HepG2 (cell line): ENCODE results near the gene FRAS1. TPM values are rescaled to one million over a fixed set of nuclear protein-coding genes. Genes with fewer than 3 reads are reported as not detected.

Source experiments
- ATAC-seq: fragments of 200-7000 bp; cut with Tn5 transposase; 3 replicates; pipeline ENCODE4 v1.9.1; 2020; ENCODE audit warnings: mild to moderate bottlenecking, moderate library complexity
- BruUV-seq: library from RNA; stranded (reverse); fragments of 400-500 nt; replicated peaks from 2 replicates; lab custom pipeline; 2021; lab: Mats Ljungman, UMichigan
- CTCF ChIA-PET: fragments of 300-600 bp; formaldehyde crosslinking; extraction: SDS; loops from one replicate; lab custom pipeline; 2021; ENCODE audit warnings: low total read pairs, inconsistent platforms, low intra/inter-chr PET ratio; lab: Yijun Ruan, JAX
- POLR2A ChIA-PET: fragments of 350-600 bp; sonication (Branson Sonifier 250); formaldehyde crosslinking; loops from one replicate; lab custom pipeline; 2020; ENCODE audit warnings: antibody characterized with exemption, inconsistent platforms; lab: Yijun Ruan, JAX
- DNase-seq: peaks from one replicate; pipeline ENCODE4 v3.0.0-alpha.2; 2015; ENCODE audit warnings: low spot score
- FAIRE-seq: peaks from 3 replicates; lab custom pipeline; 2011; peaks lifted over from hg19 to GRCh38; lab: Jason Lieb, UNC
- H2AFZ ChIP-seq: one replicate; pipeline ENCODE4 v1.6.1; 2011; ENCODE audit warnings: low read length, inconsistent platforms
- H3K27ac ChIP-seq: fragments of 300-600 bp; 3 replicates; pipeline ENCODE4 v1.8.0; 2011; ENCODE audit warnings: mixed run types, mild to moderate bottlenecking, mixed read lengths, low read length, inconsistent platforms; ENCODE audit not compliant: insufficient read depth; ENCODE audit errors: extremely low read length
- H3K27me3 ChIP-seq, 2 experiments: fragments of 200-600 bp in 1 of 2; 2 replicates in 1 of 2; 3 replicates in 1 of 2; pipeline versions ENCODE4 v1.6.0 to v1.8.0; 2011; ENCODE audit warnings: low read length in 2 of 2, mild to moderate bottlenecking in 2 of 2, moderate library complexity in 2 of 2, inconsistent platforms in 1 of 2; ENCODE audit not compliant: insufficient read depth in 2 of 2, control insufficient read depth in 1 of 2
- H3K36me3 ChIP-seq, 2 experiments: fragments of 200-600 bp in 1 of 2; replicated peaks in 1 of 2; 2 replicates in 1 of 2; 3 replicates in 1 of 2; pipeline versions ENCODE4 v1.5.1 to v1.8.0; 2011; ENCODE audit warnings: low read length in 2 of 2, inconsistent platforms in 1 of 2; ENCODE audit not compliant: insufficient read depth in 2 of 2, control insufficient read depth in 1 of 2
- H3K4me1 ChIP-seq: 2 replicates; pipeline ENCODE4 v1.5.1; 2012; ENCODE audit warnings: low read length, inconsistent platforms; ENCODE audit not compliant: insufficient read depth
- H3K4me2 ChIP-seq: 2 replicates; pipeline ENCODE4 v1.6.0; 2011; ENCODE audit warnings: low read depth, low read length, inconsistent platforms
- H3K4me3 ChIP-seq, 3 experiments: fragments of 200-600 bp in 1 of 3; sonication (generic), shearing (Covaris generic) in 1 of 3; replicated peaks in 1 of 3; 2 replicates each; pipeline ENCODE4 v1.5.1; 2011 to 2016; ENCODE audit warnings: low read length in 3 of 3, inconsistent platforms in 2 of 3, low read depth in 2 of 3, mild to moderate bottlenecking in 2 of 3, control low read depth in 1 of 3, mixed read lengths in 1 of 3; ENCODE audit not compliant: insufficient read depth in 1 of 3
- H3K79me2 ChIP-seq: one replicate; pipeline ENCODE4 v1.6.1; 2011; ENCODE audit warnings: low read length, inconsistent platforms; ENCODE audit not compliant: insufficient read depth
- H3K9ac ChIP-seq: 2 replicates; pipeline ENCODE4 v1.6.0; 2011; ENCODE audit warnings: mild to moderate bottlenecking, low read depth, low read length, inconsistent platforms; ENCODE audit not compliant: insufficient read depth
- H3K9me3 ChIP-seq: 2 replicates; pipeline ENCODE4 v1.5.1; 2012; ENCODE audit warnings: mild to moderate bottlenecking, low read length
- H4K20me1 ChIP-seq: 2 replicates; pipeline ENCODE4 v1.6.0; 2011; ENCODE audit warnings: inconsistent platforms, mild to moderate bottlenecking, low read length, moderate library complexity; ENCODE audit not compliant: insufficient read depth
- EEA1 ChIP-seq: sonication (generic); formaldehyde crosslinking; IDR thresholded peaks from 2 replicates; pipeline ENCODE4 v1.5.1; 2020; ENCODE audit warnings: mild to moderate bottlenecking, missing genetic modification reagents, borderline replicate concordance
- MAFF ChIP-seq: IDR thresholded peaks from 2 replicates; pipeline ENCODE4 v1.6.1; 2011; ENCODE audit warnings: low read depth, low read length, improper control_type of control experiment
- MAFK ChIP-seq, 2 experiments: IDR thresholded peaks in 1 of 2; conservative IDR thresholded peaks in 1 of 2; 2 replicates each; pipeline ENCODE4 v1.6.1; 2011; ENCODE audit warnings: improper control_type of control experiment in 2 of 2, low read length in 2 of 2
- NPAS2 ChIP-seq: sonication (generic); formaldehyde crosslinking; IDR thresholded peaks from 2 replicates; pipeline ENCODE4 v1.8.0; 2022; ENCODE audit warnings: mild to moderate bottlenecking, missing genetic modification reagents, borderline replicate concordance
- PAWR ChIP-seq: sonication (generic); formaldehyde crosslinking; IDR thresholded peaks from 2 replicates; pipeline ENCODE4 v1.4.0; 2020; ENCODE audit warnings: missing genetic modification reagents, mild to moderate bottlenecking, borderline replicate concordance
- STAG1 ChIP-seq: sonication (generic); formaldehyde crosslinking; IDR thresholded peaks from 2 replicates; pipeline ENCODE4 v1.4.0; 2020; ENCODE audit warnings: missing genetic modification reagents
- ZMAT5 ChIP-seq: sonication (generic); formaldehyde crosslinking; IDR thresholded peaks from 2 replicates; pipeline ENCODE4 v1.5.0; 2020; ENCODE audit warnings: mild to moderate bottlenecking, low read depth, missing genetic modification reagents, borderline replicate concordance
- ZNF746 ChIP-seq: sonication (generic); formaldehyde crosslinking; IDR thresholded peaks from 2 replicates; pipeline ENCODE4 v1.8.0; 2022; ENCODE audit warnings: mild to moderate bottlenecking, missing genetic modification reagents
- WGBS: methylation state at CpG from one replicate; pipeline ENCODE4 v1.1.6; 2017; ENCODE audit warnings: low lambda C conversion rate; 5-methylcytosine and 5-hydroxymethylcytosine counted together
- in situ Hi-C: cut with HindIII; loops from 2 replicates; pipeline ENCODE4 v1.10.0; 2017; ENCODE audit warnings: low pct_unique_long_range_greater_than_20kb; ENCODE audit not compliant: extremely low pct_ligation_motif_present
- intact Hi-C: fragments of 100-400 bp; cut with micrococcal nuclease; formaldehyde crosslinking; loops from one replicate; pipeline ENCODE4 v1.10.0; 2022; ENCODE audit not compliant: unreplicated experiment
- polyA plus RNA-seq, 8 experiments: library from polyadenylated mRNA; depleted of rRNA in 3 of 8; stranded (reverse) in 7 of 8; unstranded in 1 of 8; fragments of >200 nt; fragmentation: Illumina TruSeq in 4 of 8; extraction: Trizol in 4 of 8; gene quantifications; 2 replicates each; pipeline versions ENCODE4 v1.2.1 to v1.2.3, GENCODE V29; 2011 to 2016; ENCODE audit warnings: low read depth in 4 of 8, missing spikeins in 1 of 8, mixed read lengths in 1 of 8; ENCODE audit not compliant: insufficient read depth in 1 of 8
- total RNA-seq, 5 experiments: library from RNA; depleted of rRNA; stranded (reverse); fragments of >200 nt; fragmentation: Illumina TruSeq; extraction: Trizol; gene quantifications; 2 replicates each; pipeline ENCODE4 v1.2.3, GENCODE V29; 2016; ENCODE audit warnings: low read depth in 1 of 5

Gene FRAS1
- total and polyA plus RNA-seq, 2 of the 13 experiments (the other 11 are each of a cell fraction or from before 2014, with no cell fraction given): 22.5 to 31.6 TPM

- H3K9ac ChIP-seq: no peak overlapping the region
- H4K20me1 ChIP-seq: no peaks in the 10 kb centered on the region
- no peak overlapping the region for H3K27ac ChIP-seq
- no peaks in the 10 kb centered on the region for H3K79me2 ChIP-seq
- DNase-seq (no peak), FAIRE-seq (no peak), ATAC-seq (no peak)
- H3K4me3 ChIP-seq: no peak overlapping the region
- ChIA-PET POLR2A (no interaction called here), CTCF (no interaction called here)
- H3K27me3 ChIP-seq: no peaks in the 10 kb centered on the region
- TF ChIP-seq ZMAT5 (no peak), MAFK (conservative IDR thresholded peaks at IDR 0.05 in 1 of 2, IDR thresholded peaks at IDR 0.05 in 1 of 2; ENCODE audit: low read length in 2 of 2) (peak; percentile 67 to 81; a peak in 3 of 4 replicates), MAFF (peak; percentile 63)
- peaks cover 8% of the 10 kb centered on the region for H3K4me1 ChIP-seq
- H3K9me3 ChIP-seq: no peaks in the 10 kb centered on the region
- intact Hi-C loops (loop anchor here (10.0 kb wide), 1 partner anchor 239 kb away; the partner anchor contains the start of gene FRAS1), in situ Hi-C loops (no loop called here)
- H3K36me3 ChIP-seq: peaks cover 10 to 35% of the 10 kb centered on the region in 2 experiments; a peak in 4 of 5 replicates
- 96% methylated on average over 1 of the region's 1 CpG for WGBS
- H3K4me2 ChIP-seq: no peak overlapping the region
- no peak overlapping the region for H2AFZ ChIP-seq
- no TSS peak for BruUV-seq
Observed at GRCh38 chr4:78293348-78293747, 236.2 kb downstream of the FRAS1 start.

GRCh38 chr4:78293821-78294301, 236.7 kb downstream of the FRAS1 start:
- POLR2A ChIA-PET: no interaction called here
- H3K9me3 ChIP-seq: no peaks in the 10 kb centered on the region
- no peak for DNase-seq

More at GRCh38 chr4:78293821-78294301, 236.7 kb downstream of the FRAS1 start:
- in situ Hi-C loops: no loop called here
- no TSS peak for BruUV-seq
- no peaks in the 10 kb centered on the region for H3K27me3 ChIP-seq
- CTCF ChIA-PET: no interaction called here
- no peak overlapping the region for H3K27ac ChIP-seq
- 48% methylated on average over 4 of the region's 4 CpGs for WGBS
- H3K4me1 ChIP-seq: peaks cover 13% of the 10 kb centered on the region
- H3K9ac ChIP-seq: no peak overlapping the region
- no peaks in the 10 kb centered on the region for H3K79me2 ChIP-seq
- no peaks in the 10 kb centered on the region for H4K20me1 ChIP-seq
- H3K36me3 ChIP-seq: peaks cover 10 to 35% of the 10 kb centered on the region in 2 experiments; a peak in 4 of 5 replicates
- H3K4me3 ChIP-seq: no peak overlapping the region
- peak; percentile 54 for ATAC-seq
- TF ChIP-seq ZNF746 (CRISPR knock-in tag) (no peak), NPAS2 (CRISPR knock-in tag) (no peak), EEA1 (no peak), PAWR (CRISPR knock-in tag) (no peak), STAG1 (CRISPR knock-in tag) (0 out of 2 replicates have a peak, but pooled peaks have one; percentile 9)
- TF ChIP-seq, all 625 proteins: peak for 1
- H2AFZ ChIP-seq: no peak overlapping the region
- intact Hi-C loops: loop anchor here (10.0 kb wide), 1 partner anchor 239 kb away; the partner anchor contains the start of gene FRAS1
- no peak overlapping the region for H3K4me2 ChIP-seq
- FAIRE-seq: no peak
